Neural cell (in vitro differentiated cells): ENCODE measurements around the gene HDGF.

Experiments
- EZH2 ChIP-seq: fragments of 200-600, 300-800 bp; shearing (Covaris generic), sonication (generic); IDR thresholded peaks from 2 replicates; pipeline ENCODE4 v1.6.1; 2014; ENCODE audit warnings: antibody characterized with exemption, low read length, borderline replicate concordance, mild to moderate bottlenecking; ENCODE audit not compliant: insufficient read depth, poor library complexity, severe bottlenecking
- TAF1 ChIP-seq: IDR thresholded peaks from 2 replicates; pipeline ENCODE4 v1.6.1; 2012; ENCODE audit warnings: low read depth

GRCh38 chr1:156692441-156692924, 59.0 kb downstream of the HDGF start:
- TF ChIP-seq TAF1 = no peak
- no peak for TF ChIP-seq EZH2
